Measurements from ENCODE around the gene TASOR2.

The TASOR2 gene

DNA sequence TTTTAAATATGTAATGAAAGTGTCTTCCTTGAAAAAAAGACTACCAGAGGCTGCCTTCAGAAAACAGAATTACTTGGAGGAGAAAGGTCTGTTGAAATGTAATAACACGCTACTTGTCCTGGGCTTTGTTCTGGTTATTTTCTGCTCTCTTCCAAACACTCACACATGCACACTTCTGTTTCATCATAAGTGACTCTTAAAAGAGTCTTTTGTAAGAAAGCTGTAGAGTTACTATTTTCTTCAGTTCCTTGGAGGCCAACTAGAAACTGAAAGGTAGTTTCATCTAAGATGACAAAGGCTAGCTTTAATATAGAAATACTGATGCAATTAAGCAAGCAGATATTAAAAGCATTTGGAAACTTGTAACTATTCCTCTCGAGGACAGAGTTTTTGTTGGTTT, 39.1 kb downstream of the TASOR2 start:
- Histone ChIP-seq H3K36me3 (replicated peaks; ENCODE audit: insufficient read depth, low read length) (peaks cover 6% of the 10 kb centered on the region; the same call in 1 of the 2 replicates), H2AFZ (ENCODE audit: low read length) (0 out of 2 replicates have a peak overlapping the region, but pooled peaks have one; percentile 15), H3K9me3 (replicated peaks; ENCODE audit: insufficient read depth, low read length) (no peaks in the 10 kb centered on the region), H3K79me2 (ENCODE audit: low read length) (peaks cover 28% of the 10 kb centered on the region; the same call in 1 of the 2 replicates), H3F3A (ENCODE audit: insufficient read depth, low read length) (peaks cover 9% of the 10 kb centered on the region), H3K4me2 (ENCODE audit: low read depth, low read length) (peak overlapping the region; percentile 59), H4K20me1 (ENCODE audit: insufficient read depth, low read length) (no peaks in the 10 kb centered on the region), H3K4me3 (ENCODE audit: low read length) (peak overlapping the region; percentile 4), H3K27ac (ENCODE audit: low read length) (peak overlapping the region; percentile 74), H3K4me1 (ENCODE audit: low read length) (peaks cover 12% of the 10 kb centered on the region; the same call in 1 of the 2 replicates), H3K9me2 (replicated peaks; ENCODE audit: insufficient read depth, low read length) (no peaks in the 10 kb centered on the region), H3K9ac (ENCODE audit: low read length) (peak overlapping the region; percentile 8; the same call in 1 of the 2 replicates), H3K27me3 (replicated peaks; ENCODE audit: insufficient read depth, low read length) (no peaks in the 10 kb centered on the region)
- peak; percentile 73 for DNase-seq
- no peak for TF ChIP-seq EZH2phosphoT487 (IDR thresholded peaks at IDR 0.05; ENCODE audit: low read length)
- TF ChIP-seq EZH2 (optimal IDR thresholded peaks at IDR 0.05; ENCODE audit: low read depth, low read length), result no peak
- TF ChIP-seq, protein P1, sequence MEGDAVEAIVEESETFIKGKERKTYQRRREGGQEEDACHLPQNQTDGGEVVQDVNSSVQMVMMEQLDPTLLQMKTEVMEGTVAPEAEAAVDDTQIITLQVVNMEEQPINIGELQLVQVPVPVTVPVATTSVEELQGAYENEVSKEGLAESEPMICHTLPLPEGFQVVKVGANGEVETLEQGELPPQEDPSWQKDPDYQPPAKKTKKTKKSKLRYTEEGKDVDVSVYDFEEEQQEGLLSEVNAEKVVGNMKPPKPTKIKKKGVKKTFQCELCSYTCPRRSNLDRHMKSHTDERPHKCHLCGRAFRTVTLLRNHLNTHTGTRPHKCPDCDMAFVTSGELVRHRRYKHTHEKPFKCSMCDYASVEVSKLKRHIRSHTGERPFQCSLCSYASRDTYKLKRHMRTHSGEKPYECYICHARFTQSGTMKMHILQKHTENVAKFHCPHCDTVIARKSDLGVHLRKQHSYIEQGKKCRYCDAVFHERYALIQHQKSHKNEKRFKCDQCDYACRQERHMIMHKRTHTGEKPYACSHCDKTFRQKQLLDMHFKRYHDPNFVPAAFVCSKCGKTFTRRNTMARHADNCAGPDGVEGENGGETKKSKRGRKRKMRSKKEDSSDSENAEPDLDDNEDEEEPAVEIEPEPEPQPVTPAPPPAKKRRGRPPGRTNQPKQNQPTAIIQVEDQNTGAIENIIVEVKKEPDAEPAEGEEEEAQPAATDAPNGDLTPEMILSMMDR (IDR thresholded peaks at IDR 0.05; ENCODE audit: low read length), result no peak

DNA sequence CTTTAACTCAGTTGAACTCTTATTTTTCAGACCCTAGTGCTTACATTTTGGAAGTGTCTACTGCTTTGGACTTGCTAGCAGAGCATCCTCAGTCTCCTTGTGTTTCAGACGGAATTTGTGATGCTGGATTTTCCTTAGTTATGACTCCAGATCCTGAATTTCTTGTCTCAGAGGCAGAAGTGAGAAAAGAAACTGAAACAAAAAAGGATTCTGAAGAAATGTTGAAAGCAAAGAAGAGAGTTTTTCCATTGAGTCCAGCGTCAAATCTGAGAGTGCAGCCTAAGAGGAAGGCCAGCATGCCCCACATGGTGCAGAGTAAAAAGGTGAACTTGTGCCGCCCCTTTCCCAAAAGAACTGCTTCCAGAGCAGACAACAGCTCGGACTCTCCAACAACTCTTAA, 46.1 kb downstream of the TASOR2 start:
- H3K79me2 ChIP-seq (ENCODE audit: low read length), result peaks cover 9% of the 10 kb centered on the region
- no peak for DNase-seq
- H2AFZ ChIP-seq (ENCODE audit: low read length), result no peak overlapping the region
- H3K36me3 ChIP-seq (replicated peaks; ENCODE audit: insufficient read depth, low read length), result no peaks in the 10 kb centered on the region; the same call in 1 of the 2 replicates
- no peaks in the 10 kb centered on the region for H3F3A ChIP-seq (ENCODE audit: insufficient read depth, low read length)
- H3K4me3 ChIP-seq (ENCODE audit: low read length), result no peak overlapping the region
- H3K4me2 ChIP-seq (ENCODE audit: low read depth, low read length), result no peak overlapping the region
- H3K4me1 ChIP-seq (ENCODE audit: low read length), result peaks cover 6% of the 10 kb centered on the region; the same call in 1 of the 2 replicates
- TF ChIP-seq EZH2 (optimal IDR thresholded peaks at IDR 0.05; ENCODE audit: low read depth, low read length), result no peak
- TF ChIP-seq EZH2phosphoT487 (IDR thresholded peaks at IDR 0.05; ENCODE audit: low read length), result no peak
- TF ChIP-seq, protein P1 (IDR thresholded peaks at IDR 0.05; ENCODE audit: low read length), result no peak
- no peaks in the 10 kb centered on the region for H3K9me3 ChIP-seq (replicated peaks; ENCODE audit: insufficient read depth, low read length)
- H3K27me3 ChIP-seq (replicated peaks; ENCODE audit: insufficient read depth, low read length), result no peaks in the 10 kb centered on the region
- H4K20me1 ChIP-seq (ENCODE audit: insufficient read depth, low read length), result no peaks in the 10 kb centered on the region
- no peak overlapping the region for H3K27ac ChIP-seq (ENCODE audit: low read length)
- H3K9ac ChIP-seq (ENCODE audit: low read length), result no peak overlapping the region
- no peaks in the 10 kb centered on the region for H3K9me2 ChIP-seq (replicated peaks; ENCODE audit: insufficient read depth, low read length)

DNA sequence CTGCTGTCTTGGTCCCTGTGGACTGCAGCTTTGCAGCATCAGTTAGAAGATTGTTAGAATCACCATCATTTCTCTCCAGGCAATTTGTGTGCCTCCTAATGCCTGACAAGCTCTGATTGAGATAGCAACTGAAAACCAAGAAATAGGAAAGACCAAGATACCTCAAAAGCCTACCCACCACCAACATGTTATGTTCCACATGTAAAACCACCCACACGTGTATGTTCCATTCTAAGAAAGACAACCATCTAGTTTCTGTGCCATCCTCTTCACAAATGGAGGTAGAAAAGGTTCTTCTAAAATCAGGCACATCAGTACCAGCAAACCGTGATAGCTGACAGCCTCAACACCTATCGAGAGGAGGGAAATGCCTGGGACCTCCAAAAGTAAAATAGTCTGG, 46.9 kb downstream of the TASOR2 start:
- H3K9me2 ChIP-seq (replicated peaks; ENCODE audit: insufficient read depth, low read length), result no peaks in the 10 kb centered on the region
- no peak for DNase-seq
- TF ChIP-seq EZH2phosphoT487 (IDR thresholded peaks at IDR 0.05; ENCODE audit: low read length) (no peak), EZH2 (optimal IDR thresholded peaks at IDR 0.05; ENCODE audit: low read depth, low read length) (no peak)
- TF ChIP-seq, protein P1 (IDR thresholded peaks at IDR 0.05; ENCODE audit: low read length), result no peak
- H3K4me2 ChIP-seq (ENCODE audit: low read depth, low read length), result no peak overlapping the region
- peaks cover 6% of the 10 kb centered on the region; the same call in 1 of the 2 replicates for H3K4me1 ChIP-seq (ENCODE audit: low read length)
- no peaks in the 10 kb centered on the region; the same call in 1 of the 2 replicates for H3K36me3 ChIP-seq (replicated peaks; ENCODE audit: insufficient read depth, low read length)
- no peak overlapping the region for H2AFZ ChIP-seq (ENCODE audit: low read length)
- no peak overlapping the region for H3K27ac ChIP-seq (ENCODE audit: low read length)
- peaks cover 9% of the 10 kb centered on the region for H3K79me2 ChIP-seq (ENCODE audit: low read length)
- no peaks in the 10 kb centered on the region for H4K20me1 ChIP-seq (ENCODE audit: insufficient read depth, low read length)
- H3K9me3 ChIP-seq (replicated peaks; ENCODE audit: insufficient read depth, low read length), result no peaks in the 10 kb centered on the region
- no peaks in the 10 kb centered on the region for H3K27me3 ChIP-seq (replicated peaks; ENCODE audit: insufficient read depth, low read length)
- H3K9ac ChIP-seq (ENCODE audit: low read length), result no peak overlapping the region
- no peaks in the 10 kb centered on the region for H3F3A ChIP-seq (ENCODE audit: insufficient read depth, low read length)
- H3K4me3 ChIP-seq (ENCODE audit: low read length), result no peak overlapping the region

All from MM.1S (cell line).